Right lobe of liver (tissue), 6 donors: ENCODE results near the gene RIPOR3. TPM values are rescaled to one million over a fixed set of nuclear protein-coding genes. Genes with fewer than 3 reads are reported as not detected.

Experiments used
- ATAC-seq, 4 donors: fragments of 200-7000 bp; cut with Tn5 transposase; one replicate each; pipeline ENCODE4 v1.9.1; 2020; ENCODE audit warnings: mild to moderate bottlenecking in 4 of 4, moderate library complexity in 4 of 4
- DNase-seq, 3 donors: peaks; one replicate each; pipeline ENCODE4 v3.0.0-alpha.2; 2020
- H3K27ac ChIP-seq, 3 donors: fragments of 200-600 bp; one replicate each; pipeline ENCODE4 v1.8.0; 2022
- H3K27me3 ChIP-seq, 2 donors: fragments of 200-600 bp; one replicate each; pipeline ENCODE4 v1.8.0; 2022
- H3K36me3 ChIP-seq, 4 donors: fragments of 200-600 bp; sonication (generic) in 1 of 4; one replicate each; pipeline versions ENCODE4 v1.5.1 to v1.8.0; 2017 to 2022; ENCODE audit warnings: control low read depth in 1 of 4
- H3K4me1 ChIP-seq, 4 donors: fragments of 200-600 bp; sonication (generic) in 1 of 4; one replicate each; pipeline versions ENCODE4 v1.5.1 to v1.8.0; 2017 to 2022; ENCODE audit warnings: control low read depth in 1 of 4
- H3K4me3 ChIP-seq, 3 donors: fragments of 200-600 bp; one replicate each; pipeline ENCODE4 v1.8.0; 2022
- H3K9me3 ChIP-seq, 4 donors: fragments of 200-600 bp; sonication (generic) in 1 of 4; one replicate each; pipeline versions ENCODE4 v1.5.1 to v1.8.0; 2017 to 2022; ENCODE audit warnings: control low read depth in 1 of 4
- CTCF ChIP-seq, 4 donors: fragments of 200-600 bp in 3 of 4; fragments of 450-650 bp in 1 of 4; IDR thresholded peaks; one replicate each; pipeline versions ENCODE4 v1.5.1 to v1.8.0; 2016 to 2022; ENCODE audit warnings: antibody characterized with exemption in 4 of 4, mild to moderate bottlenecking in 2 of 4
- POLR2A ChIP-seq: fragments of 450-650 bp; IDR thresholded peaks from one replicate; pipeline ENCODE4 v1.6.1; 2017; ENCODE audit warnings: antibody characterized with exemption, mild to moderate bottlenecking
- WGBS: methylation state at CpG from one replicate; pipeline ENCODE4 v1.1.6; 2018; ENCODE audit warnings: low coverage, low lambda C conversion rate; ENCODE audit not compliant: insufficient coverage; ENCODE audit errors: missing lambda C conversion rate; 5-methylcytosine and 5-hydroxymethylcytosine counted together
- intact Hi-C, 2 donors: fragments of 100-400 bp; cut with DNase I; formaldehyde crosslinking; loops; one replicate each; pipeline versions ENCODE4 v1.11.2 to v1.14.1; 2022
- total RNA-seq, 6 experiments: library from RNA; depleted of rRNA in 2 of 6; stranded (reverse); fragments of >200 nt in 2 of 6; fragmentation: NEBNext Ultra II Directional in 3 of 6; extraction: Animal tissue kit (Norgen Biotek cat#: 25700) in 3 of 6; gene quantifications; one replicate each; pipeline versions ENCODE4 v1.1.0 to v1.2.4, GENCODE V29; 2016 to 2023
- donor health status: DM: no; HTN: yes; CAD: no.
- donor health status: DM: no; HTN: no; CAD: no.
- donor health status: DM: no; HTN: no; CAD: no.
- donor health status: DM: no; HTN: yes; CAD: no.
- donor health status: DM: no; HTN: yes; CAD: no.

Gene RIPOR3
- total RNA-seq, 6 experiments from 2014 or later: 4.8 to 13.8 (median 8.9) TPM

GRCh38 chr20:50713657-50714101, 22.3 kb upstream of the RIPOR3 start:
- Histone ChIP-seq H3K4me3 (no peak overlapping the region), H3K36me3 (no peaks in the 10 kb centered on the region), H3K9me3 (no peaks in the 10 kb centered on the region), H3K27me3 (no peaks in the 10 kb centered on the region), H3K27ac (no peak overlapping the region), H3K4me1 (peaks cover 0 to 10% (median 1%) of the 10 kb centered on the region in 4 donors)
- ATAC-seq: peak; percentile 70 to 80 (median 72)
- WGBS: 41% methylated on average over 7 of the region's 7 CpGs
- intact Hi-C loops: no loop called here
- no peak for DNase-seq
- TF ChIP-seq CTCF (IDR thresholded peaks at IDR 0.05): peak; percentile 12 to 54 (median 48)
- TF ChIP-seq POLR2A: no peak

- H3K4me1 ChIP-seq: peaks cover 0 to 10% (median 4%) of the 10 kb centered on the region in 4 donors
- H3K27ac ChIP-seq: no peak overlapping the region
- H3K36me3 ChIP-seq: no peaks in the 10 kb centered on the region
- ATAC-seq (no peak), DNase-seq (no peak)
- no peak overlapping the region for H3K4me3 ChIP-seq
- intact Hi-C loops: no loop called here
- WGBS: 75% methylated on average over 7 of the region's 7 CpGs
- TF ChIP-seq CTCF (IDR thresholded peaks at IDR 0.05): no peak
- TF ChIP-seq POLR2A: no peak
- H3K27me3 ChIP-seq: no peaks in the 10 kb centered on the region
- no peaks in the 10 kb centered on the region for H3K9me3 ChIP-seq
These were observed 21.7 kb upstream of the RIPOR3 start for GRCh38 chr20:50712771-50713656.

- H3K27me3 ChIP-seq: no peaks in the 10 kb centered on the region
- peak overlapping the region in 1 of 3 donors; percentile 47 for H3K27ac ChIP-seq
- ATAC-seq (no peak), DNase-seq (no peak)
- TF ChIP-seq CTCF (IDR thresholded peaks at IDR 0.05) (no peak), POLR2A (no peak)
- 87% methylated on average over 12 of the region's 13 CpGs for WGBS
- no peak overlapping the region for H3K4me3 ChIP-seq
- intact Hi-C loops: no loop called here
- H3K4me1 ChIP-seq: peaks cover 0 to 10% (median 4%) of the 10 kb centered on the region in 4 donors
- no peaks in the 10 kb centered on the region for H3K9me3 ChIP-seq
- H3K36me3 ChIP-seq: no peaks in the 10 kb centered on the region
These were observed 19.9 kb upstream of the RIPOR3 start for GRCh38 chr20:50711113-50711825.

GRCh38 chr20:50710492-50711063, 19.2 kb upstream of the RIPOR3 start:
- peak in 2 of 3 donors; percentile 62 to 63 for DNase-seq
- Histone ChIP-seq H3K9me3 (no peaks in the 10 kb centered on the region), H3K36me3 (no peaks in the 10 kb centered on the region), H3K27ac (peak overlapping the region in 1 of 3 donors; percentile 47), H3K4me1 (peaks cover 0 to 10% (median 4%) of the 10 kb centered on the region in 4 donors), H3K4me3 (no peak overlapping the region), H3K27me3 (no peaks in the 10 kb centered on the region)
- intact Hi-C loops: no loop called here
- TF ChIP-seq POLR2A (no peak), CTCF (IDR thresholded peaks at IDR 0.05) (no peak)
- 38% methylated on average over 6 of the region's 9 CpGs for WGBS
- ATAC-seq: peak; percentile 52 to 79 (median 76)
